Tibial nerve (tissue), 4 donors: ENCODE data around the gene FAM118A.

Experiments used
- EP300 ChIP-seq, 2 donors: sonication (generic); formaldehyde crosslinking; IDR thresholded peaks; one replicate each; pipeline ENCODE4 v1.6.1; 2017; ENCODE audit warnings: antibody characterized with exemption in 2 of 2, mild to moderate bottlenecking in 1 of 2
- POLR2A ChIP-seq, 2 donors: fragments of 450-650 bp; IDR thresholded peaks; one replicate each; pipeline ENCODE4 v1.6.1; 2017; ENCODE audit warnings: antibody characterized with exemption in 2 of 2, mild to moderate bottlenecking in 2 of 2, moderate library complexity in 2 of 2
- TF ChIP-seq, protein P1 (sequence below), 5 experiments: fragments of 200-600 bp in 3 of 5; fragments of 450-650 bp in 2 of 5; sonication (generic) in 3 of 5; IDR thresholded peaks; one replicate each; pipeline ENCODE4 v1.5.1; 2016 to 2019; ENCODE audit warnings: antibody characterized with exemption in 5 of 5, mild to moderate bottlenecking in 3 of 5, moderate library complexity in 2 of 5

DNA sequence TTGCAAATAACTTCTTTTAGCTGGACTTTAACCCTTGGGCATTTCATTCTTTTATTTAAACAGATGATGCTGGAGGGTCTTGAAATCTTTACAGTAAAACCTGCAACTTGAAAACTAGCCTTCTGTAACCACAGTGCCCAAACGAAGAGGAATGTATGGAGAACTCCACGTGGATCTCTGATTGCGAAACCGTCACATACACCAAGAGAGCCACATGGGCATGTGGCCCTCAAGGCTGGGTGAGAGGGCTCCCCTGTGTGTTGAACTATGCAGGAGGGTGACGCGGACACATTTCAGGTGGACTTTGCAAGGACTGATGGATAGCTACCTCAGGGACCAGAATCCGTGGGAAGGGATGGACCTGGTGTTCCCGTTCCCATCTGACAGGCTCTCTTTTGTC is 30.6 kb downstream of the FAM118A start:
- TF ChIP-seq, protein P1, sequence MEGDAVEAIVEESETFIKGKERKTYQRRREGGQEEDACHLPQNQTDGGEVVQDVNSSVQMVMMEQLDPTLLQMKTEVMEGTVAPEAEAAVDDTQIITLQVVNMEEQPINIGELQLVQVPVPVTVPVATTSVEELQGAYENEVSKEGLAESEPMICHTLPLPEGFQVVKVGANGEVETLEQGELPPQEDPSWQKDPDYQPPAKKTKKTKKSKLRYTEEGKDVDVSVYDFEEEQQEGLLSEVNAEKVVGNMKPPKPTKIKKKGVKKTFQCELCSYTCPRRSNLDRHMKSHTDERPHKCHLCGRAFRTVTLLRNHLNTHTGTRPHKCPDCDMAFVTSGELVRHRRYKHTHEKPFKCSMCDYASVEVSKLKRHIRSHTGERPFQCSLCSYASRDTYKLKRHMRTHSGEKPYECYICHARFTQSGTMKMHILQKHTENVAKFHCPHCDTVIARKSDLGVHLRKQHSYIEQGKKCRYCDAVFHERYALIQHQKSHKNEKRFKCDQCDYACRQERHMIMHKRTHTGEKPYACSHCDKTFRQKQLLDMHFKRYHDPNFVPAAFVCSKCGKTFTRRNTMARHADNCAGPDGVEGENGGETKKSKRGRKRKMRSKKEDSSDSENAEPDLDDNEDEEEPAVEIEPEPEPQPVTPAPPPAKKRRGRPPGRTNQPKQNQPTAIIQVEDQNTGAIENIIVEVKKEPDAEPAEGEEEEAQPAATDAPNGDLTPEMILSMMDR (IDR thresholded peaks at IDR 0.05) = no peak
- TF ChIP-seq POLR2A (IDR thresholded peaks at IDR 0.05) (no peak), EP300 (IDR thresholded peaks at IDR 0.05) (no peak)
